ENCODE data around the gene HMOX1.

Gene HMOX1, protein sequence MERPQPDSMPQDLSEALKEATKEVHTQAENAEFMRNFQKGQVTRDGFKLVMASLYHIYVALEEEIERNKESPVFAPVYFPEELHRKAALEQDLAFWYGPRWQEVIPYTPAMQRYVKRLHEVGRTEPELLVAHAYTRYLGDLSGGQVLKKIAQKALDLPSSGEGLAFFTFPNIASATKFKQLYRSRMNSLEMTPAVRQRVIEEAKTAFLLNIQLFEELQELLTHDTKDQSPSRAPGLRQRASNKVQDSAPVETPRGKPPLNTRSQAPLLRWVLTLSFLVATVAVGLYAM

DNA sequence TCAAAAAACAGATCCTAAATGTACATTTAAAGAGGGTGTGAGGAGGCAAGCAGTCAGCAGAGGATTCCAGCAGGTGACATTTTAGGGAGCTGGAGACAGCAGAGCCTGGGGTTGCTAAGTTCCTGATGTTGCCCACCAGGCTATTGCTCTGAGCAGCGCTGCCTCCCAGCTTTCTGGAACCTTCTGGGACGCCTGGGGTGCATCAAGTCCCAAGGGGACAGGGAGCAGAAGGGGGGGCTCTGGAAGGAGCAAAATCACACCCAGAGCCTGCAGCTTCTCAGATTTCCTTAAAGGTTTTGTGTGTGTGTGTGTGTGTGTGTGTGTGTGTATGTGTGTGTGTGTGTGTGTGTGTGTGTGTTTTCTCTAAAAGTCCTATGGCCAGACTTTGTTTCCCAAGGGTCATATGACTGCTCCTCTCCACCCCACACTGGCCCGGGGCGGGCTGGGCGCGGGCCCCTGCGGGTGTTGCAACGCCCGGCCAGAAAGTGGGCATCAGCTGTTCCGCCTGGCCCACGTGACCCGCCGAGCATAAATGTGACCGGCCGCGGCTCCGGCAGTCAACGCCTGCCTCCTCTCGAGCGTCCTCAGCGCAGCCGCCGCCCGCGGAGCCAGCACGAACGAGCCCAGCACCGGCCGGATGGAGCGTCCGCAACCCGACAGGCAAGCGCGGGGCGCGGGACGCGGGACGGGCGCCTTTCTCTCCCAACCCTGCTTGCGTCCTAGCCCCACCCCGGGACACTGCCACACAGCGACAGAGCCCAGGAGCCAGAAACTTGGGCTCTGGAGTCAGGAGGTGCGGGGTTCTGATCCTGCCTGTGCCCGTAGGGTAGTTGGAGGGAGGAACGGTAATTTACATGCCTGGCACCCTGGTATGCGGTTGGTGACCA lies at the start of gene HMOX1:
Gene HMOX1 (plus strand): TSS at position 560 of the 887 bp plus-strand sequence. CDS start 78 bp downstream, at position 638.
- DNase-seq (ENCODE audit: low spot score) = peak; percentile 64

DNA sequence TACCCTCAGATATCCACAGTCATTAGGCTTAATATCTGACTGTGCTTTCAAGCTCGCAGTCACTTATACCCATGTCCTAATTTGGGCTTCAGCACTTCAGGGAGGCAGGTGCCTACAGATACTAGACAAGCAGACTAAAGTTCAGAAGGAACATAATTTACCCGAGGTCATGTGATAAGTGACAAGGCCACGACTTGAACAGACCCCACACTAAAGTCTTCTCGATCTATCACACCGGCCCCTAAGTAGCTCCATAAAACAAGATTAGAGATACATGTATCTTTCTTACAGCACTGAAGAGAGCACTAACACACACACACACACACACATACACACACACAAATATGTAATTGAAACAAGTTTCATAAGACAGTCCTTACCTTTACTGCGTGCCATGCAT lies 48.6 kb upstream of the HMOX1 start:
- DNase-seq (ENCODE audit: low spot score) = no peak

DNA sequence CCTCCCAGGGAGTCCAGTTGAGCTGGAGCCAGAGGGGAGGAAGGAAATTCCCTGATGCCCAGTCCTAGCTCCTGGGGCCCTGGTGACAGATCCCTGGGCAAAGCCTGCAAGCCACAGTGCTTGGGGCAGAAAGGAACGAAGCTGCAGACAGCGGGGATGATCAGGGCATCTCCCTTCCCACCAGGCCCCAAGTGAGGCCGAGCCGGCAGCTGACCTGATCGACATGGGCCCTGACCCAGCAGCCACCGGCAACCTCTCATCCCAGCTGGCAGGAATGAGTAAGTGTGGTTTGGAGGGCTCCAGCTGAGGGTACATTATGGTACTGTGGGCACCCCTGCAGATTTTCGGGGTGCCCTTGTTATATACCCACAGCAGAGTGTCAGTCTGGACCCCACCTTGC lies 47.7 kb upstream of the HMOX1 start:
- DNase-seq (ENCODE audit: low spot score) = no peak

DNA sequence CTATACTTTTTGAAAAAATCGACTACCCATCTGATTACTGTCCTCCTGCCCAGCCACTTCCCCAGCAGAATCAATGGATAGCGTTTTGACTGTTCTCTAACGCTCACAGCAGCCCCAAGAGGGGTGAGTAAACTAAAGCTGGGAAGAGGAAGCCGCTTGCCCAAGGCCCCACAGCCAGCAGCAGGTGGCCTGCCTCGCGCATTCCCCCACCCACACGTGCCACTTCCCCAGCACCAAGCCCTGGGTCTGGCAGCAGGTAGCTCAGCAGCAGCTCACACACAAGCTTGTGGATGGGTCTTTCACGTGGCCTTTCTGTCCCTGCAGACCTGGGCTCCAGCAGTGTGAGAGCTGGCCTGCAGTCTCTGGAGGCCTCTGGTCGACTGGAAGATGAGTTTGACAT lies 46.9 kb upstream of the HMOX1 start:
- no peak for DNase-seq (ENCODE audit: low spot score)

DNA sequence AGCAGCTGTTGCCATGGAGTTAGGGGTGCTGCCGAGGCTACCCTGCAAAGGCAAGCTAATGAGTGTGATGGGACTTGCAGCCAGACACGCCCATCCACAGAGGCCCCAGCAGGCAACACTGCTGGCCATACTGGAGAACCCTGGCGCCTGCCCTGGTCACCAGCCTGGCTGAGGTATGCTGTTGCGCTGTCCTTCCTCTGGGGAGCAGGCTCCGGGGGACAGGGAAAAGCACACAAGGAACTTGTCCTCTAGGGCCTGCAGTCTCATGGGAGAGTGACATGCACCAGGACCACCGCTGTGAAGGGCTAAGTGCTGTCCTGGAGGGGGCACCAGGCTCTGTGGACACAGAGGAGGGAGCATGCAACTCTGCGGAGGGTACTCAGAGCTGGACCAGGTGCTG lies 45.4 kb upstream of the HMOX1 start:
- DNase-seq (ENCODE audit: low spot score) = no peak

DNA sequence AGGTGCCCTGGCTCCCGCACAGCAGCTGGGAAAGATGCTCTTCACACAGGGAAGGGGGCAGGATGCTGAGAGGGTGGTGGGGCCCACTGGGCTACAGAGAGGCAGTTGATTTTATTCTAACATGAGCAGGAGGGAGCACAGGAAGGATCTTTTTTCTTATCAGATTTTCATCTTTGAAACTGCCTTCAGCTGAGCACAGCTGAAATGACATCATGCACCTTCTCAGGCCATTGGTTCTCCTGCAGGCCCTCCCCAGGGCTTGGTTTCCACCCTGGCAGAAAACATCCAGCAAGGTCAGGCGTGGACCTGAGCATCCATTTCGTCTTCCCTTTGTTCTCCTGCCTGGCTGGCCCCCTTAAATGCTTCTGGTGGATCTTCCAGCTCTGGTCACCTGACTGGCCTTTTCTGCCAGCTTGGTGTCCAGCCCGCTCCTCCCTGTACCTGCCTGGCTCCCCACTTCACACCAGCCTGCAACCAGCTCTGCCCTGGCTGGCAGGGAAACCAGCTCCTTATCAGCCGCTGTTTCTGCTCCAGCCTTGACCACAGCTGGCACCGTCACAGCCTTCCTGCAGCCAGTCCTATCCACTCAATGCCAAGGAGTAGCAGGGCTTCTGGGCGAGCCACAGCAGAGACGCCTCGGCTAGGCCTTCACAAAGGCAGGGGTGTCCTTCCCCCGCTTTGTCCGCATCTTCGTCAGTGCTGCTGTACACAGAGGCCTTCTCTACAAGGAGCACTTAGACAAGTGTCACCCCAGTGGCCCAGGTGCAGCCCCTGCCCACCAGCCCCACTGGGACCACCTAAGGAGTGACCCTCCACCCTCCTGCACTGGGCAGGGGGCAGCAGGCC lies 44.7 kb upstream of the HMOX1 start:
- DNase-seq (ENCODE audit: low spot score) = peak; percentile 35

DNA sequence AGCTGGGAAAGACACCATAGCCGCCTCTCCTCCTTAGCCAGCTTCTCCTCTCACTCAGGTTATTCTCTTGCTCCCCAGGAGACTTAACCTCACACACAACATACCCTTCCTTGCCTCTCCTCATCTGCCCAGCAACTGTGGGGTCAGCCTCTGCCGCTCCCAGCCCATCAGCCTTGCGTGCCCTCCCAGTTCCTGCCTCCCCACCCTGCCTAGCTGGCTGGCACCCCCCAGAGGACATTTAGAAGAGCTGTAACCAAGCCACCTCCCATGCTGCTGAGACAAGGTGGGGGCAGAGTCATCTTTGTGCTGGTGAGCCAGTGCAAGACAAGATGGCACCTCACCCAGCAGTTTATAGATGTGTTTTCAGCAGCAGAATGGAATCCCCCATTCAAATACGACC lies 43.0 kb upstream of the HMOX1 start:
- DNase-seq (ENCODE audit: low spot score) = no peak

DNA sequence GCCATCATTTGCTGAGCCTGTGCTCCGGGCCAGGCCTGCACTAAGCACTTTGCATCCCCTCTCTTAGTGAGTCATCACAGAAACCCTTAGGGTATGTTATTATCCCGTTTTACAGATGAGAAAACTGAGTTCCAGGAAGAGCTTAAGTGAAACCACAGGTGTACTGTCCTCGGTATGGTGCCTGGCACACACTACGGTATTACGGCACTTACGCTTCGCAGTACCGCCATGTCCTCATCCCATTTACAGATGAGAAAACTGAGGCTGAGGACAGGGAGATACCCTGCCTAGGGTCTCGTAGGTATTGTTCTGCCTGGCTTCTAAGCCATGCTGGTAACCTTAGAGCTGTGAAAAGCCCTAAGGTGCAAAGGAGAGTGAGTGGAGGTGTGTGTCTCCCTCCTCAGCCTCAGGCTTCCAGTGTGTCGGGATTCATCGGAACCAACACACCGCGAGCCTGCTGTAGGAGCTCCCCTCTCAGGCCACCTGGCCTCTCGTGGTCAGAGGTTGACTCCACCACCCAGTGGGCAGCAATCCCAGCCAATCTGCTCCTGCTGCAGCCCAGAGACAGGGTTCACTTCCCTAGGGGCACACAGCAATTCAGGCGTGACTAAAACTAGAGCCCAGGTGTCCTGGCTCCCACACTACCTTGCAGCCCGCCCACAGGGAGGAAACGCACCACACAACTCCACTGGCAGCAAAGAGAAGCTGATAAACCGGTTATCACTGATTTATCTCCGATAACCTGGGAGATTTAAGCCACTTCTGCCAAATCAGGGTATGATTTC lies 39.6 kb upstream of the HMOX1 start:
- no peak for DNase-seq (ENCODE audit: low spot score)

DNA sequence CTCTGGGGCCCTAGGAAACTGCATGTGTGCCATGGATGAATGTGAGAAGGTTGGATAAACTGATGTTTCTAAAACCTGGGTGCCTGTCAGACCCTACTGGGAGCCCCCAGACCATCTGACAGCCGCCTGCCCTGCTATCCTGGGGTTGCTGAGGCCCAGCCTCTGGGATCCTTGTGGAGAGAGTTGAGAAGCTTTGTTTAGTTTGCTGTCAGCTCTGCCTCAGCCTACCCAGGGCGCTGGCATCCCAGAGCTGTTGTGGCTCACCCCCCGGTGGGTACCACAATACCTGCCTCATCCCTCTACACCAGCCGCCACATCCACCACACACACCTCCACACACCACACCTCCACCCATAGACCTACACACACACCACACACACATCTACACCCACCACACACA lies 38.5 kb upstream of the HMOX1 start:
- DNase-seq (ENCODE audit: low spot score) = no peak

DNA sequence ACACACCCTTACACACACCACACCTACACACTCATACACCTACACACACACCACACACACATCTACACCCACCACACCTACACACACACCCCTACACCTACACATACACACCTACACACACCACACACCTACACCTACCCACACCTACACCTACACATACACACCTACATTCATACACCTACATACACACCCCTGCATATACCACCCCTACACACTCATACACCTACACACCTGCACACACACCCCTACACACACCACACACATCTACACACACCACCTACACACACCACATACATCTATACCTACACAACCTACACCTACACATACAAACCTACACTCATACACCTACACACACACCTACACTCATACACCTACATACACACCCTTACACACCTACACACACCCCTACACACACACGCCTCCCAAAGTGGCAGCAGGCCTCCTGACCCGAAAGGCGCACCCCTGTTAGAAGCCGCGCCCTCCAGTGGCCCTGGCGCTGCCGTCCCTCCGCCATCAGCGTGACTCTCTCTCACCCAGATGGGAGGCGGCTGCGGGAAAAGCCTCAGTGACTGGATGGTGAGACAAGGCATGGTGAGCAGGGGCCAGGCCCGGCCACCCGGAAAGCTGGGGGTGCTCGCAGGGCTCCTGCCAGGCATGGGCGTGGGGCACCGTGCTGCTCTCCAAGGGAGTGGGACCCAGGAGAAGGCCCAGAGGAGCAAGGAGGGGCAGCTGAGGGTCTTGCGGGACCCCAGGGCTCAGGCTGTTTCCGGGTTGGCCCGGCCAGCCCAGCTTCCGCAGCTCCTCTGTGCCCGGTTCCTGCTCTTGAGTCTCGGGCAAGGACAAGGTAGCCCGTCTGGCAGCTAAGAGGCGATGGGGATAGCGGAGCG lies 37.0 kb upstream of the HMOX1 start:
- DNase-seq (ENCODE audit: low spot score) = no peak

DNA sequence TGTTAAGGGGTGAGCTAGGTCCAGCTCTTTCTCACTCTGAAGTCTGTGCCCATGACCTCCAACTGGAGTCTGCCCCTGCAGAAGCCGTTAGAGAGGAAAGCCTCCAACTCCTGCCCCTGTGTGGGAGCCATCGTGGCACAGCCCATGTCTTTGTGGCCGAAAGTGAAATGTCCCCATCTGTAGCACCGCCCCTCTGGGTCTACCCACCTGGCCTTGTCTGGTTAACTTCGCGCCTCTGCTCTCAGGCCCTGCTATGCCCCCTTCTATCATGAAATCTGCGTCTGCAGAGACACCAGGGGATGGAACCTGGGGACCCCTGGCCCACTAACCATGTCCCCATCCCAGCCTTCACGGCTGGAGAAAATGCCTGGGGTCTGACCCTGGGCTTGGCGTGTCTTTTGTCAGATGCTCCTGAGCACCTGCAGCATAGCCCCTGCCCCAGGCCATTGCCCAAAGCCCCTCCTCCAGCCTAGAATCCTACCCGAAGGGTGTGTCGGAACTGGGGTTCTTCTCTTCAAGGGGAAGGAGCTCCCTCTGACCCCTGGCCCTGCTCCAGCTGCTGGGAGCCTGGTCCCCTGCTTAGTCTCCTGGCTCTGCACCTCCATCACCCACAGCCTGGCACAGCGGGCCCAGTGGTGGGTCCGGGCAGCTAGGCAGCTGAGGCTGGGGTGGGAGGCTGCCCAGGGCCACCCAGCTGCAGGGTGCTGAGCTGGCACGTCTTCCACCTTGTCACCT lies 35.8 kb upstream of the HMOX1 start:
- DNase-seq (ENCODE audit: low spot score) = no peak

DNA sequence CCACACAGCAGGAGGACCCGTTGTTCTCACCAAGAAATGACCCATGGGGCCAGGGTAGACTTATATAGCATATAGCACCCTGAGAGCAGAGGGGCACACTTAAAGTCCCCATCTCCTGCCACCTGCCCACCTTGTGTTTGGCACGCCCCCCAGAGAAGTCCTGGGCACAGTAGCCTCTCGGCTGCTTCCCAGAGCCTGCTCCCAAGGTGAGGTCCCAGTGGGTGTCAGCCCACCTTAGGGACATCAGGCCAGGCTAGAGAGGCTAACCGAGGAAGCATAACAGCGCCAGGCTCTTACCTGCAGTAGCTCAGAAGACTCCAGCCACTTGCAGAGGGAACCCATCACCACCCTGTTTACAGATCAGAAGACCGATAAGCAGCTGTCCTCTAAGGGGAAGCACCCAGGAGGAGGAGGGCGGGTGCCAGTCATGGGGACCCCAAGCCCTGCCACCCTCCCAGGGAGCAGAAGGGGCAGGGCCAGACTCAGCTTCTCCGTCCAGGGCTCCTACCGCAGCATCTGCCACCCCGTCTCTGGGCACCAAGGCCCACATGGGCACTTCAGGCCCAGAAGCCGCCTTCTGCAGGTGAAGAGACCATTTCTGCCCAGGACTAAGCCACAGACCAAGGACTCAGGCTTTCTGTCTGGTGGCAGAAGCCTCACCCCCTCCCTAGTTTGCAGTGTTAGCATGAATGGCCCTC lies 34.9 kb upstream of the HMOX1 start:
- no peak for DNase-seq (ENCODE audit: low spot score)

DNA sequence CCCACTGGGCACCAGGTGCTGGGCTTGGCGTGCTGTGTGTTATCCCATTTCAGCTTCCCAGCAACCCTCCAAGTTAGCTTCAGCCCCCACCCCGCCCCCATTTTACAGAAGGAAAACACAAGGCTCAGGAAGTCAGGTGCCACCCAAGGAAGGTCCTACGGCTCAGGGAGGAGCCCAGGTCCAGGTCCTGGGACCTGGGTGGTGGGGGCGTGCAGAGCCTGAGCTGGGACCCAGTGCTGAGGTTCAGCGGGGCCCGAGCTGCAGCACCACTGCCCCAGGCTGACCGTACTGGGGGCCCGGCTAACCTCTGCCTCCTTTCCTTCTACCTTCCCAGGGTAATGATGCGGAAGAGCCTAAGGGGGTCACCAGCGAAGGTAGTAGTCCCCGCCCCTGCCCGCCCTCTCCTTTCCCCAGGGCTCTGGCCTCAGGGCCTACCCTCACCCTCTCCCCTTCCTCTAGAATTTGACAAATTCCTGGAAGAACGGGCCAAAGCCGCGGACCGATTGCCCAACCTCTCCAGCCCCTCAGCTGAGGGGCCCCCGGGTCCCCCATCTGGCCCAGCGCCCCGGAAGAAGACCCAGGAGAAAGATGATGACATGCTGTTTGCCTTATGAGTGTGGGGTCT lies 34.2 kb upstream of the HMOX1 start:
- DNase-seq (ENCODE audit: low spot score) = no peak

DNA sequence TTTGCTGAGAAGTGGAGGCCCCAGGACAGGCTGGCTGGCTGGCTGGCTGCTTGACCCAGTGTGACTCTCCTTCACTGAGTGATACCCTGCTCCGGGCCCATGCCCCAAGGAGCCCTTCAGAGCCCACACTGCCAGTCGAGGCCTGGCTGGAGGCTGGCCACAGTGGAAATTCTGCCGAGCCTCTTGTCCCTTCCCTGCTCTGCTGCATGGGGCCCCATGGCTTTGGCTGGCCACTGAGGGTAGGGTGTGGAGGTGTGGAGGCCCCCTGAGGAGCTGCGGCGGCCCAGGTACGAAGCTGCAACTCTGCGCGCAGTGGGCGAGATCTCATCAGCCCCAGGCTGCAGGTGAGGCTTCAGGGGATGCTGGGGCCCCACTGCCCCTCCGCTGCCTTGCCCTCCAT lies 33.4 kb upstream of the HMOX1 start:
- no peak for DNase-seq (ENCODE audit: low spot score)

DNA sequence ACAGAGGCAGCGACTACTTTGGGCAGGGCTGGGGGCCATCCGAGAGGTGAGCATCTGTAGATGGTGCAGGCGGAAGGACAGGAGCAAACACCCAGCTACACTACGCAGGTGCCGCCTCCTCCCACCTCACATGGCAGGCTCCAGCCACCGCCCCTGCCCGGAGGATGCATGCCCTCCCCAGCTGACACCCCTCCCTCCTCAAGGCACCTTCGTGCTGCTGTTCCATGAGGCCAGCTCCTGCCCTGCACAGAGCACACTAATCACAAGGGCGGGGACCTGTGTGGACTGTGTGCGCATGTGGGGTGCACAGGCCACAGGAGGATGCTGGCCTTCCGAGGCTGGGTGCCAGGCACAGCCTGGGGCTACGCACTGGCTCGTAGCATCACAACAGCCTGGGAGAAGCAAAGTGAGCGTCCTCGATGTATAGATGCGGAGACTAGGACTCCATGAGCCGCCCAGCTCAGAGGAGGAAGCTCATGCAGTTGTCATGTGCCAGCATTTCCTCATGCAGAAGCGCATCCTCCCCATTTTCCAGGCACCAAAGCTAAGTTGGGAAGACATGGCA lies 32.8 kb upstream of the HMOX1 start:
- DNase-seq (ENCODE audit: low spot score) = no peak

DNA sequence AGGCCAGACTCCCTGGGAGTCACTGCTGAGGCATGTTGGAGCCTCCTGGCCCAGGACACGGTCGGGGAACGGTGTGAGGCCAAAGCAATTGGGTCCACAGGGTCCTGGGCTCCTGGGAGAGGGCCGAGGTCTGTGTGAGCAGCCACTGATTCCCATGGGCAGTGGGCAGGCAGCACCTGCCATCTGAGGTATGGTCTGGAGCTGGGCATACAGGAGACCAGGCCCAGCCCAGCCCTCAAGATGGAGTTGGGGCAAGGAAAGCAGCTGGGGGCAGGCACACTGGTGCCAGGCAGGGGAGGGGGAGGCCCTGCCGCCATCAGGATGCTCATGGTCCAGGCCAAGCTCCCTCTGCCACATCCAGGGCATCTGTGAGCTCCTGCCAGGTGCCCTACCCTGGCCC lies 32.2 kb upstream of the HMOX1 start:
- DNase-seq (ENCODE audit: low spot score) = no peak

DNA sequence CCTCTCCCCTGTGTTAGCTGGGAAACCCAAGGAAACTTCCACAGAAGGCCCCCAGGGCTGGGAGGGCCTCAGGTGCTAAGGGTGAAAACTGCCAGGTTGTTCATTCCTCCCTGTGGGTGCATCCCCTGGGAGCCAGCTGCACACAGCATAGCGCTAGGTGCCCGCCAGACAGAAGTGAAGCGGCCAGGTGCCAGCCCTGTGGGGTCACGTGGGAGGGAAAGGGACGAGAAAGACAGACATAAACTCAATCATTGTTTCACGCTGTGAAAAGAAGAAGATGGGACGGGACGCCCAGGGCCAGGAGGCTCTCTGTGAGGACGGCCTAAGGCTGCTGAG lies 31.6 kb upstream of the HMOX1 start:
- no peak for DNase-seq (ENCODE audit: low spot score)

DNA sequence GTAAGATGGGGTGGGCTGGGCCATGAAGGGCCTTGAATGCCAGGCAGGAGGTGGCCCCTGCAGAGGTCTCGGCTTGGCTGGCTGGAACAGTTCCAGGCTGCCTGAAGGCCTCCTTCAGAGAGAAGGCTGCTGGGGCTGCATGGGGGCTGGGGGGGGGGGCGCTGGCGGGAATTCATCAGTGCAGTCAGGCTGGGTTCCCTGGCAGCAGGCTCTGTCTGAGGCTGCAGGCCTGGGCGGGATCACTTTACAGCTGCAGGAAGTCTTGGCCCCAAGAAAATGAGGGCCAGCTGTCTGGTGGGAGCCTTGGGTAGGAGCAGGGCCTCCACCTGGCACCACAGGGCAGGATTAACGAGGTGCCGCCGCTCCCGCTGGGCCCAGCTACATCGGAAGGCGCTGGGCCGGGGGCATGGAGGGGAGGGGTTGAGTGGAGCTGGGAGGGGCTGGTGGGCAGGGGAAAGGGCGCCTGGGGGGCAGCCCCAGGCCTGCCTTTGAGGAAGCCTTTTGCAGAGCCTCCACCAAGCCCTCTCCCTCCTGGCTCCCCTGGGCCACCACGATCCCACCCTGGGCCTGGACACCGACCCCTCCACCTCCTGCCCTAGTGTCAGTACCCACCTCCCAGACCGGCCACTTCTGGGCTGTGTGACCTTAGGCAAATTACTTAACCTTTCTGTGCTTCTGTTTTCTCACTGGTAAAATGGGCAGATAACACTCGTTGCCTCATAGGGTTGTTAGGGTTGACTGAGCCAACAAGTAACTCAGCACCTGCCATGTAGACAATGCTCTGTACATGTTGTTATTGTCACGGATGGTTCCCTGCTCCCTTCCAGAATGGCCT lies 31.0 kb upstream of the HMOX1 start:
- no peak for DNase-seq (ENCODE audit: low spot score)
